COLO829 (cell line): ENCODE results near the gene FGFR1OP2.

Experiments
- DNase-seq: peaks from one replicate; pipeline ENCODE4 v3.0.0; 2012; ENCODE audit warnings: low spot score

FGFR1OP2 gene

GRCh38 chr12:27003421-27004381 is 65.4 kb downstream of the FGFR1OP2 start:
- DNase-seq = no peak

GRCh38 chr12:27005495-27005894 is 67.2 kb downstream of the FGFR1OP2 start:
- DNase-seq = no peak

GRCh38 chr12:27006797-27007467 is 68.7 kb downstream of the FGFR1OP2 start:
- no peak for DNase-seq

- DNase-seq = no peak
Measured at GRCh38 chr12:27008081-27008480, 69.8 kb downstream of the FGFR1OP2 start.

- peak; percentile 19 for DNase-seq
Measured at GRCh38 chr12:27009881-27010301, 71.6 kb downstream of the FGFR1OP2 start.

- DNase-seq = peak; percentile 26
Measured at GRCh38 chr12:27012239-27012981, 74.1 kb downstream of the FGFR1OP2 start.

GRCh38 chr12:27012982-27013255 is 74.6 kb downstream of the FGFR1OP2 start:
- DNase-seq = no peak

- DNase-seq = peak; percentile 20
Measured at GRCh38 chr12:27013611-27014084, 75.4 kb downstream of the FGFR1OP2 start.

- DNase-seq = peak; percentile 78
Measured at GRCh38 chr12:27014085-27014858, 76.0 kb downstream of the FGFR1OP2 start, which contains the start of gene TM7SF3. TSS of gene TM7SF3 (minus strand) at chr12:27014384. CDS start at chr12:27014168, 216 bp downstream.

- DNase-seq = no peak
Measured at GRCh38 chr12:27014859-27015729, 76.8 kb downstream of the FGFR1OP2 start.

GRCh38 chr12:27015730-27016076 is 77.4 kb downstream of the FGFR1OP2 start:
- peak; percentile 40 for DNase-seq
